GM21390 (cell line): Measurements from ENCODE around the gene WNK3.
"Not testable (repeated sequence)": the region's sequence is repeated elsewhere in the genome, so short reads cannot be mapped to it uniquely, and the experiment has no call there.

Experiments
- ATAC-seq: cut with Tn5 transposase; IDR thresholded peaks from one replicate; pipeline ENCODE4 v1.9.1; 2021; ENCODE audit not compliant: unreplicated experiment

Gene WNK3

DNA sequence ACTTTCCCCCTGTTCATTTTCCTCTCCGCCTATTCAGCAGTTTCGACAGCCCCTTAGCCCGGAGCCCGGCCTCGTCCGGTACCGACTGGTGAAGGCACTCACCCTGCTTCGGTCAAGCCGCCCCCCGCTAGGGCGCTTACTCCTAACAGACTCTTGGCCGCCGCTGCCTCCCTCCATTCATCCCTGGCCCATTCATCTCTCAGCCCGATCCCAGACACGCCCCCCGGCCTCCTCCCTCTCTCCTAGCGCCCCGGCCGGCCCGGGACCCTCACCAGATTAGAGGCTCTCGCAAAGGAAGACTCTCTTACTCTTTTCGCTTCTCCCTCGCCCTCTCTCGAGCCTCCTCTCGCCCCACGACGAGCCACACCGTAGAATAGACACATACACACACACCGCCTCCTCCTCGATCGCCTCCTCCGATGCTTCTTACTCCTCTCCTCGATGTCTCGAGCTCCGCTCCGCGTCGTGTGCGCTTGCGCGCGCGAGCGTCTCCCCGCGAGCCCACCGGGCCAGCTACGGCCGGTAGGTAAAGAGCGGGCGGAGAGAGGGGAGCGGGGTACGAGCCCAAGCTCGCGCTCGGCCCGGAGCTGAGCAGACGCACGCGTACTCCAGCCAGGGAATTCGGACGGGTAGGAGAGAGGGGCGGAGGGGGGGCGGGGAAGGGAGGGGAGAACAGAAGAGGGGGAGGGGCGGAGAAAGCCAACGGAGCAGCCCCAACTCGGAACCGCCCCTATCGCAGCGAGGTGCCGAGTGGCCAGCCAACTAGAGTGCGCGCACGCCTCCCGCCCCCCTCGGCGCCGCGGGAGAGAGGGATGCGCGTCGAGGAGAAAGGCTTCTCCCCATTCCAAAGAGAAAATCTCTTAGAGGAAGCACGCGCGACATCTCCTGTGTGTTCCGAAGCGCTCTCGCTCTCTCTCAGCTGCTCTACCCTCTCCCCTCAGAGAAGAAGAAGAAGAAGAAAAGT, at the start of gene WNK3:
TSS of gene WNK3 (minus strand) at position 633 of the 964 bp plus-strand sequence.
- ATAC-seq, result no peak

DNA sequence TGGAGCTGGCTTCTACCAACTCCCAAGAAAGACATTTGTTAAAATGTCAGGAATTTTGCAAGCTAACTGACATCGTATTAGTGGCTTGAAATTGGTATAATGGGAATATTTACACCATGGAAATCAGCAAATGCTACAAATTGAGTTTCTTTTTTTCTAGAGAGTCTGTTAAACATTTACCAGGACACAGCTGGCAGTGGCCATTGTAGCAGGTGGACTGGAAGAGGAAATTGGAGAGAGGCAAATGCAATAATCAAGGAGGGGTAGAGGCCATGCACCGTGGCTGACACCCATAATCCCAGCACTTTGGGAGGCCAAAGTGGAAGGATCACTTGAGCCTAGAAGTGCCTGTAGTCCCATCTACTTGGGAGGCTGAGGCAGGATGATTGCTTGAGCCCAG, 49.4 kb upstream of the WNK3 start:
- ATAC-seq, result no peak

DNA sequence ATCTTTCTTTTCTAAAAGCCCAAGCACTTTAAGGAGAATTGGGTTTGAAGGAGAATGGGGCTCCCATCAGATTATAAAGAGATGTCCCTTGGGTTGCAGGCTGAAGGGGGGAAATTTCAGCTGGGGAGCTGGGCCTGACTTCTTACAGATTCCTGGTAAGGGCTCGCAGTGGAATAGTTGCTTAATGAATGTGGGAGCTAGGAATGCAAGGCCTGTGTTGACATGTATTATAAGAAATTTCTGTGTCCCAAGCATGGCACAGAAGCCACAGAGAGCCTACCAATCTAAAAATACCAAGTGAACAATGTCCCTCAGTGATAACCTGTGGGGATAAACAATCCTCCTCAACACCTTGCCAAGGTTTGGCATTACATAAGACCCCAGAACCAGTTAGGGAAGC, 39.3 kb upstream of the WNK3 start:
- ATAC-seq, result no peak

DNA sequence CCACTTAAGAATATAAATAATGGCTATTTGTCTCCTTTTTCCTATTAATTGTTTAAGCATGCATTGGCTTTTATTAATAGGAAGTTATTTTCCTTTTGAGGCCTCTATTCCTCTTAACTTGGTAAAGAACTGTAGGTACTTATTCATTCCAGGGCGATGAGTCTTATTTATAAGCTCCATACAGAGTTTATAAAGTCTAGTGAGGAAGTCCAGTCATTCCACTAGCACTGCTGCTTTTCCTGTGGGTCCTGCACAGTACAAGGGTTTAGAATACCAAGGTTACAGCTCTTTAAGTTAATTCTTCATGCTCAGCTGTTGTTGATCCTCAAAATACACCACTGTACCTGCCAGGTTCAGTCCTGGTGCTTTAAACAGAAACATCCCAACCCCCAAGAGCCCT, 28.5 kb upstream of the WNK3 start:
- no peak for ATAC-seq

DNA sequence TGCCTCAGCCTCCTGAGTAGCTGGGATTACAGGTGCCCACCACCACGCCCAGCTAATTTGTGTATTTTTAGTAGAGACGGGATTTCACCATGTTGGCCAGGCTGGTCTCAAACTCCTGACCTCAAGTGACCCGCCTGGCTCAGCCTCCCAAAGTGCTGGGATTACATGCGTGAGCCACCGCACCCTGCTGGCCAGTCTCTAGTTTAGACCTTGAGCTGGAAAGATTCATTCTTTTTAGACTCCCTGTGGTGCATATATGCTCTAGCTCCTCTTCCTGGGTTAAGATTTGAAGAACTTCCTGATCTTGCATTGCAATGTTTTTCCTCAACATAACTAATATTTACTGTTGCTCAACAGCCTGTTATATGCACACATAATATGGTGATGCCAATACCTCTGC, 26.8 kb upstream of the WNK3 start:
- not testable (repeated sequence) for ATAC-seq

DNA sequence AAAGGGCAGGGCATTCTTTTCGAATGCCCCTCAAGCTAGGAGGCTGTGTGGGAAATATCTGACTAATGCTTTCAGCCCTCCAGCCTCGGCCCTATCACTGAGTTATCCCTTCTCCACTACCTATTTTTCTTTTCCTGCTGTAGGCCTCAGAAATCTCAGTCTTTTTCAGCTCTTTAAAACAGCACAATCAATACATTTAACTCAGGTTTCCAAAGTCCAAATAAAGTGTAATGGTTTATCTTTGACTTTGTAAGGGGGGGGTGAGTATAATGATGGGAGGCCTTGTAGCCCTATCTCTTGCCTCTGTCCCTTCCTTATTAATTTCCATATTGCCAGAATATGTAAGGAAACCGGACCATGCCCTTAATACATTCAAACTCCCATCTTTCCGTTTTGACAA, 1.6 kb upstream of the WNK3 start:
- ATAC-seq, result no peak

DNA sequence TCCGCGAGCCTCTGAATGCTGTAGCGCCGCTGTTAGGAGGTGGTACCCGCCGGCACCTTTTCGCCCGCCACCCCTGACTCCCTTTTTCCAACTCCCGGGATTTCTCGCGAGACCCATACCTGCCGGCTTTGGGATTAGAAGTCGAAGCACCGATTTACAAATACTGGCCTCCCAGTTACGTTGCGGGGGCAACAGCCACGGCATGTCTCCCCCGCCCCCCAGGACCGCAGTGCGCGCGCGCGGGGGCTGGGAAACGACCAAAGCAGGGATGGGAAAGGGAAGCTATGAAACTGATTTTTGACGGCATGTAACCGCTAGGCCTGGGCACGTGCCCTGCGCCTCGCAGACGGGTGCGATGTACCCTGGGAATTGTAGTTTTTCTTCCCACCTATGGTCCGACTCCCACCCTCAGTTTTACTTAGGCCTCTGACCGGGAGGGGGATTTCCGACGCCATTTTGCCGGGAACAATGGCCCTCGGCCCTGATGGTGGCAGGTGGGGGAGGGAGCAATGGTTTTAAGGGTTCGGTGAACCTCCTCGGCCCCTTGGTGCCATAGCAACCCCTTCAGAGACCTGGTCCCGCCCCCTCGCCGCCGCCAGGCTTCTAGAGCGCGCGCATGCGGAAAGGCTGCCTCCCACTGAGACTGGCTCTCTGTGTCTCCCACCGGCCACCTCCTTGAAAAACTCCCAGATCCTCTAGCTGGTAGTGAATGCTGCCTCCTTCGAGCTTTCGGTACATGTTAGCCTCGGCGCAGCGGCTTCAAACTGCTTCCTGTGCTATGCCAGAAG, 772 bp upstream of the WNK3 start:
- peak; percentile 61 for ATAC-seq

DNA sequence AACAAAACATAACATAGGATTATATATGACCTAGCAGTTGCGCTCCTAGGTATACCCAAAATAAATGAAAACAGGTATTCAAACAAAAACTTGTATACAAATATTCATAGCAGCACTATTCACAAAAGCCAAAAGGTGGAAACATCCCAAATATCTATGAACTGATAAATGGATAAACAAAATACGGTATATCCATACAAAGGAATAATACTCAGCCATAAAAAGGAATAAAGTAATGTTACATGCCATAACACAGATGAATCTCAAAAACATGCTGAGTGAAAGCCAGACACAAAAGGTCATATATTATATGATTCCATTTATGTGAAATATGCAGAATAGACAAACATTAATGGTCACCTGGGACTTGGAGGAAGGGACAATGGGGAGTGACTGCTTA, 5.2 kb downstream of the WNK3 start:
- no peak for ATAC-seq

DNA sequence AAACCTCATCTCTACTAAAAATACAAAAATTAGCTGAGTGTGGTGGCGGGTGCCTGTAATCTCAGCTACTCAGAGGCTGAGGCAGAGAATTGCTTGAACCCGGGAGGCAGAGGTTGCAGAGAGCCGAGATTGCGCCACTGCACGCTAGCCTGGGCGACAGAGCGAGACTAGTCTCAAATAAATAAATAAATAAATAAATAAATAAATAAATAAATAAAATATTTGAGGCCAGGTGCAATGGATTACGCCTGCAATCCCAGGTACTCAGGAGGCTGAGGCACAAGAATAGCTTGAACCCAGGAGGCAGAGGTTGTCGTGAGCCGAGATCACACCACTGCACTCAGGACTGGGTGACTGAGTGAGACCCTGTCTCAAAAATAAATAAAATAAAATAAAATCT, 20.5 kb downstream of the WNK3 start:
- not testable (repeated sequence) for ATAC-seq

DNA sequence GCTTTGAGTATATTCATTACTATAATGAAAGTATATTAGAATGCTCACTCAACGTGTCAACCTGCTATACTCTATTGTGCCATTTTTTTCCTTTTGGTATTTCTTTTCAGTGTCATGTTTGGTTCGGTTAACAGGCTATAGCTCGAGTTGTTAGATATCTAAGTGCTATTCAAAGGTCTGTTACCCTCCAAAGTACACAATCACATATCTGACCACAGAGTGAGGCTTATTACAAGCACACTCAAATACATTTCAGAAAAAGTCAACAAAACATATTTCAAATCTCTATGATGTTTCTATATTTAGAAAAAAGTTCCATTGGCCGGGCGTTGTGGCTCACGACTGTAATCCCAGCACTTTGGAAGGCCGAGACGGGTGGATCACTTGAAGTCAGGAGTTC, 32.8 kb downstream of the WNK3 start:
- ATAC-seq, result no peak

DNA sequence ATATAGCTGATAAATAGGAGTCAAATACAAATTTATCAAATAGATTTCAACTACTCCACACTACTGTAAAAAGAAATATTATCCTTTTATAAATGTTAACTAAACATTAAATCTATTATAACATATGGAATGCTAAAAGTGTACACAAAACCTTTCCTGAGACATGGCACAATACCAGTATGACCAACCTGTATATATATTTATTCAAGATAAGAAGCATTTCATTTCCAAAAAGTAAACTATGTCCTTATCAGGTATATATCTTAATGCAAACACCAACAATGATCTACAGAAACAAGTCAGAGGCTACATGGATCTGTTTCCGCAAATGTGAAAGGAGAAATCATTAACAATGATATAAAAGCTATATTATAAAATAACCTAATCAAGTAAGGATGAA, 37.8 kb downstream of the WNK3 start:
- no peak for ATAC-seq

DNA sequence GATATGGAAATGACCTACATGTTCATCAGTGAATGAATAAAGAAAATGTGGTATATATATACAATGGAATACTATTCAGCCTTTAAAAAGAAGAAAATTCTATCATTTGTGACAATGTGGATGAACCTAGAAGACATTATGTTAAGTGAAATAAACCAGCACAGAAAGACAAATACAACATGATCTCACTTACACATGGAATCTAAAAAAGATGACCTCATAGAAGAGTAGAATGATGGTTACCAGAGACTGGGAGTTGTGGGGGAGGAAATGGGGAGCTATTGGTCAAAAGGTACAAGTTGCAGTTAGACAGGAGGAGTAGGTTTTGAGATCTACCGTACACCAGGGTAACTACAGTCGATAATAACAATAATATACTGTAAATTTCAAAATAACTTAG, 51.5 kb downstream of the WNK3 start:
- ATAC-seq, result no peak

DNA sequence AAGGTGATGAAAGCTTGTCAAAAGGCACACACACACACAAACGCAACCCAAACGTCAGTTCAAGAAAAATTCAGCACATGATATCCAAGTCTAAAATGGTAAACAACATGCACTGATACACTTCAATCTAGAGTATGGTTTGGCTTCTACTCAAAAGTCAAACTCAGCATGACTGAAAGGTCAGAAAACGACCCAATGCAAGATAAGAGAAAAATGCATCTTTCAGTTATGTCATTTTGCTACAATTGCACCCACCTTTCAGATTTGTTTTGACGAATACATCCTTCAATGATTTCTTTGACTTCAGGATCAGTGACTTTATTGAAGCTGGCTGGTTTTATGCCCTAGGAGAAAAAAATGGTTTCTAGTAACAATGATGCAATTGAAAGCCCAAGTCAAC, 56.3 kb downstream of the WNK3 start:
- no peak for ATAC-seq

DNA sequence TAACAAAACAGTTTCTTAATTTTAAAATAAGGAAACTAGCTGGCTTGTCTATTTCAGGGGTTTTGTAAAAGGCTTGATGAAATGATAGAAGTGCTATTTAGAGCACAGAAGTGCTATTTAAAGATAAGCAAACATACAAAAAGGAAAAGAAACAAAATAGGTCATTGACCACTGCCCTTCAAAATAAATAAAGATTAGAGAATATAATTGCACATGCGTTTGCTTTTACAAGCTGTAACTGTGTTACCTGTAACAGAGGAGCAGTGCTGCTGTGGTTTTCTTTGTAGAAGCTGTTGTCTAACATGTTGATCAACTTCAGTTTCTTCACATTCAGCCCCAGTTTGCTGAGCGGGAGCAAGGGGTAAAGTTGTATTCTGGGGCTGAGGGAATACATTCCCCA, 63.5 kb downstream of the WNK3 start:
- no peak for ATAC-seq

DNA sequence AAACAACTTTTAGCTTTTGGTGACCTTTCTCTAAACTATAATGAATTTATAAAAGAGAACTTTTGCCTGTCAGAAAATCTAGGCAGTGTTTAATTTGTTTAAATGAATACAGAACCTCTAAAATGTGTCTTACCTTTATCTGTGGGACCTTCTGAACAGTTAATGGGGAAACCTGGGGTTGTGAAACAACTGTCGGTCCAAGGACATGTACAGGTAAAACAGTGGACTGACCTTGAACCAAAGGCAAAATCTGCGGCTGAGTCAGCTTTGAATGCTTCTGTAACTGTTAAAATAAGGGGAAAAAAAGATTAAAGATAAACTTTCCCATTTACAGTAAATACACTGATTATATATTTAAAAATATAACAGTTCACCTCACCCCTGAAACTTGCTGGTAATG, 65.1 kb downstream of the WNK3 start:
- no peak for ATAC-seq

DNA sequence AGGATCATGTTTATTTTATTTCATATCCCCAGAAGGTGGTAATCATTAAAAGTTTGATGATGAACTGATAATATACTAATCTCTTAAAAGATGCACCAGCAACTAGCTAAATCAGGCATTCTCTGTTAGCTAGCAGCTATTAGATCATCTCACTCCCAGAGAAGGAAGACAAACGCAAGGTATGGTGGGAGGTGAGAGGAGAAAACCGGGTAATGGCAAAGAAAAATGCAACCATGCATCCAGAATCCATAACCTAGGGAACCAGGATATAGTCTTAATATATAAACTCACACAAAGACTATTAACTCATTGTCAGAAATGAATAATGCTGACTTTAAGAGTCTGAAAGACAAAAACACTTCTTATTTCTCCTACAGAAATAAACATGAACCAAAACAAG, 66.1 kb downstream of the WNK3 start:
- no peak for ATAC-seq

DNA sequence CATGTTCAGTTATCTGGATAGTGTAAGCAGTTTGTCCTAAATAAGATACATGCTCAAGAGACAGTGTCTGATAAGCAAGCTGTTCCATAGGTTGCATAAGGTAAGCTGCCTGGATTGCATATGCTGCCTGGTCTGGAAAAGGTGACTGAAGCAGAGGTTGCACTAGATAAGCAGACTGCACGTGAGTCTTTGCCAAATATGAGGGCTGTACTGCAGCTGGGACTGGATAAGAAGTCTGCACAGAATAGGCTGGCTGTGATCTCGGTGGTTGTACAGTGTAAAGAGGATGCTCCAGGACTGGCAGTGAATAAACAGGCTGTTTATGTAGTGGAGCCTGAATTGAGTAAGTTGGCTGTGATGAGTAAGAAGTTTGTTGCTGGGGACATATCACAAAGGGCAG, 68.9 kb downstream of the WNK3 start:
- no peak for ATAC-seq

DNA sequence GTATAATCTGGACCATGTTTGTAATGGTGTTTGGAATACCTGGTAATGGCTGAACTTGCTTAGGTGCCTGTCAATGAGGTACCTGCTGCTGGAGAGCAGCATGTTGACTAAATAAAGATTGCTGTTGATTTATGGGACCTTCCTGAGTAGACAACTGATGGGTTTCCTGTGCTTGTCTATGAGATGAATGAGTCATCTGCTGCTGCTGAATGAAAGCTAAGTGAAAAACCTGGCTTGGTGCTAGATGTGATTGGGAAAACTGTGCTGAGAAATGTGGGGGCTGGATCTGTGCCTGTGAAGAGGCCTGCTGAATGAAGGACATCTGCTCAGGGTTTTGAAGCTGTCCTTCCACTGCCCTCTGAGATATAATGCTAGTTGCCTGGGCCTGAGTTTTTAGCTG, 69.6 kb downstream of the WNK3 start:
- ATAC-seq, result no peak

DNA sequence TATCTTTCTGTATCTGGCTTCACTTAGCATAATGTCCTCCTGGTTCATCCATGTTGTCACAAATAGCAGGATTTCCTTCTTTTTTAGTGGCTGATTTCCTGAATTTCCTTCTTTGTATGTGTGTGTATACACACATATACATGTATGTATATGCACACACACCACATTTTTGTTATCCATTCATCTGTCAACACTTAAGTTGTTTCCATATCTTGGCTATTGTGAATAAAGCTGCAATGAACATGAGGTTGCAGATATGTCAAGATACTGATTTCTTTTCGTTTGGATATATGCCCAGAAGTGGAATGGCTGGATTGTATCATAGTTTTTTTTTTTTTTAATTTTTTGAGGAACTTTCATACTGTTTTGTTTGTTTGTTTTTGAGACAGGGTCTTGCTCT, 76.2 kb downstream of the WNK3 start:
- no peak for ATAC-seq

DNA sequence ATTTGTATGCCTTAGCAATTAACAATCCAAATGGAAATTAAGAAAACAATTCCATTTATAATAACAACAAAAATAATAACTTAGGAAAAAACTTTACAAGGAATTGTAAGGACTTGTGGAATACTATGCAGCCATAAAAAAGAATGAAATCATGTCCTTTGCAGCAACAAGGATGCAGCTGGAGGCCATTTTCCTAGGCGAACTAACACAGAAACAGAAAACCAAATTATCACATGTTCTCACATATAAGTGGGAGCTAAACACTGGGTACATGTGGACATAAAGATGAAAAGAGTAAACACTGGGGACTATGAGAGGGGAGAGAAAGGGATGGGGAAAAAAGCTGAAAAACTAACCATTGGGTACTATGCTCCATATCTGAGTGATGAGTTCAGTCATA, 77.4 kb downstream of the WNK3 start:
- no peak for ATAC-seq

DNA sequence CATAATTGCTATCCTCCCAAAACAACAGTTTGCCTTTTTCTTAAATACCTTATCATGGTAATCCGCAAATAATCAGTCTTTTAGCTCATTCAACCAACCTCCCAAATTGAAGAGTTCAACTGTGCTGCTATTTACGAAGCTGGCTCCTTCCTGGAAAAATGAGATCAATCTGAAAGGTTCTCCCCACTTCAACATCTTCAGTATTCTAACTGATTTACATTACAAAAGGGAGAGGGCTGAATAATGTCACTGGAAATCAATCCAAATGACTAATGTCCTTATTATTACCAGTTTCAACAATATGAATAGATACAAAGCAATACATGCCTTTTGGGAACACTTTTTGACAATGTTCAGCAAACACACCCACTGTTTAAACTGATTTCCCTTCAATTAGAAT, 86.2 kb downstream of the WNK3 start:
- no peak for ATAC-seq

DNA sequence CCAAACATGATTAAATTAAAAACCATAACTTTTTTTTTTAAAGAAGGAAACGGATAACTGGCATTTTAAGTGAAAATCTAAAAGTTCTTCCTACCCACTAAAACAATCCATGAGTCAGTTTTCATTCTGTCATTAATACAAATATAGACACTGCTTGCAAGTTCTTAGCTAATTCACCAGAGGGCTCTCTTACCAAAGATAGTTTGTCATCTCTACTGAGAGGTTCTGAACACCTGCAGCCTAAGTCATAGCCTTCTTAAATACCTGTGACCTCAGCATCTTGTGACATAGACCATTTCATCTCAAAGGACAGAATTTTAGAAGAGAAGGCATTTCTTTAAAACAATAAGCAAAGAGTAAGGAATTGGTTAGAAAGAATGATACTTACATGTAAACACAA, 109.5 kb downstream of the WNK3 start:
- ATAC-seq, result no peak
